Thoracic aorta (tissue), 2 donors: ENCODE measurements around the gene IGF2BP3. TPM values are rescaled to one million over a fixed set of nuclear protein-coding genes. Genes with fewer than 3 reads are reported as not detected.

Experiments
- ATAC-seq: fragments of 150-250 bp; one replicate; pipeline ENCODE4 v1.8.0; 2017; ENCODE audit warnings: low read depth; ENCODE audit not compliant: insufficient number of reproducible peaks, low FRiP score
- DNase-seq: peaks from one replicate; pipeline ENCODE4 v3.0.0-alpha.2; 2020; ENCODE audit warnings: low spot score
- H3K27ac ChIP-seq, 2 donors: fragments of 200-600 bp; sonication (generic); 1 replicate in 1 of 2; 2 replicates in 1 of 2; pipeline ENCODE4 v1.5.1; 2016; ENCODE audit warnings: mild to moderate bottlenecking in 2 of 2, moderate library complexity in 2 of 2
- H3K27me3 ChIP-seq: fragments of 200-600 bp; sonication (generic); replicated peaks from 2 replicates; pipeline ENCODE4 v1.6.0; 2016; ENCODE audit warnings: mild to moderate bottlenecking; ENCODE audit not compliant: insufficient read depth
- H3K36me3 ChIP-seq: fragments of 200-600 bp; sonication (generic); one replicate; pipeline ENCODE4 v1.5.1; 2016
- H3K4me1 ChIP-seq, 2 donors: fragments of 200-600 bp; sonication (generic); 1 replicate in 1 of 2; 2 replicates in 1 of 2; pipeline versions ENCODE4 v1.5.1 to v1.6.0; 2016; ENCODE audit warnings: low read depth in 2 of 2, mild to moderate bottlenecking in 1 of 2; ENCODE audit not compliant: control insufficient read depth in 1 of 2
- H3K4me3 ChIP-seq: fragments of 200-600 bp; sonication (generic); 2 replicates; pipeline ENCODE4 v1.5.1; 2016; ENCODE audit warnings: mild to moderate bottlenecking
- H3K9me3 ChIP-seq: fragments of 200-600 bp; sonication (generic); 2 replicates; pipeline ENCODE4 v1.5.1; 2016
- CTCF ChIP-seq: fragments of 200-600 bp; sonication (generic); IDR thresholded peaks from one replicate; pipeline ENCODE4 v1.5.1; 2019; ENCODE audit warnings: antibody characterized with exemption
- total RNA-seq, 2 donors: library from RNA; depleted of rRNA; stranded (reverse); fragments of >200 nt; gene quantifications; one replicate each; pipeline versions ENCODE4 v1.1.0 to v1.2.3, GENCODE V29; 2016

The IGF2BP3 gene
- total RNA-seq, 2 donors from 2014 or later, result 0.27 to 8.1 TPM

- no peaks in the 10 kb centered on the region for H3K4me1 ChIP-seq
- H3K4me3 ChIP-seq, result no peak overlapping the region
- peak; percentile 72 for TF ChIP-seq CTCF
- H3K27me3 ChIP-seq, result no peaks in the 10 kb centered on the region
- DNase-seq (no peak), ATAC-seq (no peak)
- no peaks in the 10 kb centered on the region for H3K9me3 ChIP-seq
- no peak overlapping the region for H3K27ac ChIP-seq
- peaks cover 35% of the 10 kb centered on the region for H3K36me3 ChIP-seq
Measured at GRCh38 chr7:23261843-23262452, 208.3 kb downstream of the IGF2BP3 start.

- H3K27me3 ChIP-seq, result no peaks in the 10 kb centered on the region
- H3K36me3 ChIP-seq, result peaks cover 39% of the 10 kb centered on the region
- no peak overlapping the region for H3K27ac ChIP-seq
- H3K4me3 ChIP-seq, result no peak overlapping the region
- no peak for TF ChIP-seq CTCF
- ATAC-seq, result no peak
- DNase-seq, result no peak
- H3K4me1 ChIP-seq, result no peaks in the 10 kb centered on the region
- no peaks in the 10 kb centered on the region for H3K9me3 ChIP-seq
Measured at GRCh38 chr7:23260371-23260770, 209.9 kb downstream of the IGF2BP3 start.

Other genes with a start within 250 kb of the IGF2BP3 start
- 100 to 1,000 TPM; 139 to 185 TPM for gene GPNMB, start 223.7 kb downstream of the IGF2BP3 start, total RNA-seq
- gene MALSU1, start 171.2 kb downstream of the IGF2BP3 start, total RNA-seq, result 10 to 100 TPM; 18.1 to 65.7 TPM
- gene TRA2A, start 61.5 kb upstream of the IGF2BP3 start, total RNA-seq, result 10 to 100 TPM; 23.0 to 55.0 TPM
- gene CCDC126, start 126.9 kb upstream of the IGF2BP3 start, total RNA-seq, result 1 to 10 TPM; 8.5 to 8.8 TPM
- 10 to 100 TPM in 1 of 2 donors, 1 to 10 TPM in 1; 2.6 to 16.8 TPM for gene FAM221A, start 209.7 kb upstream of the IGF2BP3 start, total RNA-seq
- 1 to 10 TPM in 1 of 2 donors, under 1 TPM in 1; 0.92 to 1.5 TPM for gene STK31, start 239.7 kb upstream of the IGF2BP3 start, total RNA-seq